ENCODE results near the gene MATN4.

DNA sequence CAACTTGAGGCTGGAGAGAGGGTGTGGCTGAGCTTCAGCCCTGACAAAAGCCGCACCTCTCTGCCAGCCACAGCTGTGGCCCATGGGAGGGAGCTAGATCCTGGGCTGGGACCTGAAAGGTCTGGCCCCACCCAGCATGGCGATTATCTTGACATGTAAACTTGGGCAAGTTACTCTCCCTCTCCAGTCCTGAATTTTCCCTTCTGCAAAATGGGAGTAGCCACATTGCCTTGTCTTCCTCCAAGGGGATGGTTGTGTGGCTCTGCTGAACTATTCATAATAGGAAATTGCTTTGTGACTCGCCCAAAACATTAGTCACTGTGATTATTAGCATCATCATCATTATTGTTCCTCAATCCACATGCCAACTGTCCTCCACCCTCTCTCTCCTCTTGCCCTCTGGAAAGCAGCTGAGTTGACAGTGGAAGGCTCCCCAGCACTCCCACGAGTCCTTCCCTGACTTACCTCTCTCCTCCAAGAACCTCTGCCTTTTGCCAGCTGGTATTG is 24.5 kb downstream of the MATN4 start:
- TF ChIP-seq, protein P1, sequence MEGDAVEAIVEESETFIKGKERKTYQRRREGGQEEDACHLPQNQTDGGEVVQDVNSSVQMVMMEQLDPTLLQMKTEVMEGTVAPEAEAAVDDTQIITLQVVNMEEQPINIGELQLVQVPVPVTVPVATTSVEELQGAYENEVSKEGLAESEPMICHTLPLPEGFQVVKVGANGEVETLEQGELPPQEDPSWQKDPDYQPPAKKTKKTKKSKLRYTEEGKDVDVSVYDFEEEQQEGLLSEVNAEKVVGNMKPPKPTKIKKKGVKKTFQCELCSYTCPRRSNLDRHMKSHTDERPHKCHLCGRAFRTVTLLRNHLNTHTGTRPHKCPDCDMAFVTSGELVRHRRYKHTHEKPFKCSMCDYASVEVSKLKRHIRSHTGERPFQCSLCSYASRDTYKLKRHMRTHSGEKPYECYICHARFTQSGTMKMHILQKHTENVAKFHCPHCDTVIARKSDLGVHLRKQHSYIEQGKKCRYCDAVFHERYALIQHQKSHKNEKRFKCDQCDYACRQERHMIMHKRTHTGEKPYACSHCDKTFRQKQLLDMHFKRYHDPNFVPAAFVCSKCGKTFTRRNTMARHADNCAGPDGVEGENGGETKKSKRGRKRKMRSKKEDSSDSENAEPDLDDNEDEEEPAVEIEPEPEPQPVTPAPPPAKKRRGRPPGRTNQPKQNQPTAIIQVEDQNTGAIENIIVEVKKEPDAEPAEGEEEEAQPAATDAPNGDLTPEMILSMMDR (IDR thresholded peaks at IDR 0.05; ENCODE audit: insufficient read depth, low read length), result no peak
- no peak for TF ChIP-seq REST (IDR thresholded peaks at IDR 0.05; ENCODE audit: insufficient replicate concordance, low read depth)
- no peak for TF ChIP-seq POLR2AphosphoS5 (IDR thresholded peaks at IDR 0.05; ENCODE audit: low read depth)
- TF ChIP-seq SPI1 (IDR thresholded peaks at IDR 0.05; ENCODE audit: borderline replicate concordance, low read depth), result no peak
